HCT116 (cell line): ENCODE measurements around the gene GIPC3. TPM values are rescaled to one million over a fixed set of nuclear protein-coding genes. Genes with fewer than 3 reads are reported as not detected.

Experiments
- ATAC-seq: fragments of 200-7000 bp; cut with Tn5 transposase; 2 replicates; pipeline ENCODE4 v1.9.1; 2020; ENCODE audit warnings: mild to moderate bottlenecking, moderate library complexity
- BruUV-seq: library from RNA; stranded (reverse); fragments of 400-500 nt; replicated peaks from 2 replicates; lab custom pipeline; 2021; lab: Mats Ljungman, UMichigan
- CTCF ChIA-PET: fragments of 300-600 bp; sonication (Branson Sonifier 250); formaldehyde crosslinking; loops from one replicate; lab custom pipeline; 2021; ENCODE audit warnings: antibody characterized with exemption; lab: Charles Lee
- POLR2A ChIA-PET: fragments of 300-600, 350-600 bp; sonication (Branson Sonifier 250); formaldehyde crosslinking; loops from one replicate; lab custom pipeline; 2021; ENCODE audit warnings: antibody characterized with exemption; lab: Charles Lee
- RAD21 ChIA-PET, 2 experiments: fragments of 300-600 bp; sonication (Branson Sonifier 250); formaldehyde crosslinking; loops; one replicate each; lab custom pipeline; 2023; ENCODE audit warnings: low total read pairs in 2 of 2; ENCODE audit not compliant: uncharacterized antibody in 2 of 2, unreplicated experiment in 2 of 2, low non-redundant PET in 1 of 2; lab: Charles Lee
- DNase-seq: peaks from one replicate; pipeline ENCODE4 v3.0.0-alpha.2; 2010; ENCODE audit warnings: low read depth, low spot score
- H2AFZ ChIP-seq: fragments of 200-600 bp; shearing (Covaris generic), sonication (generic); 2 replicates; pipeline ENCODE4 v1.6.1; 2017; ENCODE audit warnings: low read depth, mixed run types, mixed read lengths, antibody characterized with exemption, low read length; ENCODE audit not compliant: poor library complexity, severe bottlenecking
- H3K27ac ChIP-seq: 2 replicates; pipeline ENCODE4 v1.5.1; 2012; ENCODE audit warnings: low read depth, low read length
- H3K27me3 ChIP-seq: fragments of 200-600 bp; sonication (generic); 2 replicates; pipeline ENCODE4 v1.6.1; 2016; ENCODE audit warnings: mixed run types, low read length, mixed read lengths; ENCODE audit not compliant: insufficient read depth
- H3K36me3 ChIP-seq, 2 experiments: fragments of 200-500 bp in 1 of 2; fragments of 200-600 bp in 1 of 2; sonication (Bioruptor generic) in 1 of 2; sonication (generic) in 1 of 2; 2 replicates each; pipeline versions ENCODE4 v1.5.1 to v1.6.1; 2014 to 2016; ENCODE audit warnings: low read length in 2 of 2, inconsistent platforms in 1 of 2, mixed read lengths in 1 of 2, mixed run types in 1 of 2; ENCODE audit not compliant: insufficient read depth in 2 of 2, control insufficient read depth in 1 of 2
- H3K4me1 ChIP-seq, 2 experiments: fragments of 200-600 bp in 1 of 2; sonication (generic) in 1 of 2; 2 replicates each; pipeline versions ENCODE4 v1.5.1 to v1.6.1; 2012 to 2017; ENCODE audit warnings: low read length in 2 of 2, inconsistent platforms in 1 of 2, mild to moderate bottlenecking in 1 of 2, mixed read lengths in 1 of 2, mixed run types in 1 of 2, moderate library complexity in 1 of 2; ENCODE audit not compliant: insufficient read depth in 2 of 2, control insufficient read depth in 1 of 2
- H3K4me2 ChIP-seq: fragments of 200-600 bp; sonication (generic); 2 replicates; pipeline ENCODE4 v1.6.1; 2017; ENCODE audit warnings: mixed run types, low read length, mixed read lengths
- H3K4me3 ChIP-seq, 2 experiments: fragments of 200-600 bp in 1 of 2; sonication (generic) in 1 of 2; replicated peaks in 1 of 2; 2 replicates each; pipeline ENCODE4 v1.5.1; 2011 to 2016; ENCODE audit warnings: low read length in 2 of 2, control low read depth in 1 of 2, low read depth in 1 of 2, mild to moderate bottlenecking in 1 of 2, mixed read lengths in 1 of 2, mixed run types in 1 of 2
- H3K79me2 ChIP-seq: fragments of 200-600 bp; sonication (generic); 2 replicates; pipeline ENCODE4 v1.6.1; 2017; ENCODE audit warnings: mild to moderate bottlenecking, mixed run types, low read length, moderate library complexity, mixed read lengths; ENCODE audit not compliant: insufficient read depth
- H3K9ac ChIP-seq: fragments of 200-600 bp; sonication (generic); 2 replicates; pipeline ENCODE4 v1.6.1; 2016; ENCODE audit warnings: low read length, mixed read lengths
- H3K9me2 ChIP-seq: fragments of 200-600 bp; sonication (generic), shearing (Covaris generic); 2 replicates; pipeline ENCODE4 v1.6.1; 2017; ENCODE audit warnings: mixed run types, mild to moderate bottlenecking, moderate library complexity; ENCODE audit not compliant: insufficient read depth
- H3K9me3 ChIP-seq, 2 experiments: fragments of 200-500 bp in 1 of 2; fragments of 200-600 bp in 1 of 2; sonication (Bioruptor generic) in 1 of 2; sonication (generic) in 1 of 2; 2 replicates each; pipeline ENCODE4 v1.6.1; 2014 to 2017; ENCODE audit warnings: low read length in 2 of 2, mixed read lengths in 2 of 2, inconsistent platforms in 1 of 2, low read depth in 1 of 2, mild to moderate bottlenecking in 1 of 2, mixed run types in 1 of 2, moderate library complexity in 1 of 2; ENCODE audit not compliant: control insufficient read depth in 1 of 2, insufficient read depth in 1 of 2
- H4K20me1 ChIP-seq: fragments of 200-600 bp; sonication (generic), shearing (Covaris generic); 2 replicates; pipeline ENCODE4 v1.6.1; 2017; ENCODE audit warnings: mixed run types, mild to moderate bottlenecking, moderate library complexity; ENCODE audit not compliant: insufficient read depth
- REST ChIP-seq: IDR thresholded peaks from 2 replicates; pipeline ENCODE4 v1.6.1; 2012; ENCODE audit warnings: low read depth
- intact Hi-C: fragments of 100-400 bp; cut with micrococcal nuclease; formaldehyde crosslinking; loops from 2 replicates; pipeline ENCODE4 v1.10.0; 2022
- total RNA-seq: library from RNA; stranded (reverse); gene quantifications from one replicate; pipeline ENCODE4 v1.2.1, GENCODE V29; 2021; ENCODE audit not compliant: unreplicated experiment

GIPC3 gene
- total RNA-seq, 1 experiment from 2014 or later, result not detected

- Histone ChIP-seq H3K4me1 (peaks cover 3 to 10% of the 10 kb centered on the region in 2 experiments; a peak in 3 of 4 replicates), H3K27ac (no peak overlapping the region), H3K79me2 (no peaks in the 10 kb centered on the region), H3K9me3 (no peaks in the 10 kb centered on the region)
- RAD21 ChIA-PET, result no interaction called here
- no peak for DNase-seq
- no peak for TF ChIP-seq REST
- TF ChIP-seq, all 23 proteins: peak for 0
- Histone ChIP-seq H3K9ac (no peak overlapping the region), H3K4me2 (peak overlapping the region; percentile 36; the same call in 1 of the 2 replicates), H3K27me3 (no peaks in the 10 kb centered on the region), H2AFZ (no peak overlapping the region), H3K4me3 (no peak overlapping the region), H4K20me1 (no peaks in the 10 kb centered on the region), H3K9me2 (no peaks in the 10 kb centered on the region), H3K36me3 (no peaks in the 10 kb centered on the region; a peak in 1 of 4 replicates)
- POLR2A ChIA-PET, result no interaction called here
- no TSS peak for BruUV-seq
- intact Hi-C loops, result no loop called here
- CTCF ChIA-PET, result no interaction called here
- no peak for ATAC-seq
Measured at GRCh38 chr19:3642296-3642695, 57.0 kb downstream of the GIPC3 start.

Other genes starting within 250 kb of the GIPC3 start
- 116 TPM for gene NFIC, start 218.9 kb upstream of the GIPC3 start, total RNA-seq
- gene SMIM24, start 105.0 kb upstream of the GIPC3 start, total RNA-seq, result not detected
- not detected for gene SMIM44, start 102.0 kb upstream of the GIPC3 start, total RNA-seq
- gene DOHH, start 84.8 kb upstream of the GIPC3 start, total RNA-seq, result 20.9 TPM
- 60.3 TPM for gene FZR1, start 79.2 kb upstream of the GIPC3 start, total RNA-seq
- gene TEKTIP1, start 46.3 kb upstream of the GIPC3 start, total RNA-seq, result 1.2 TPM
- 131 TPM for gene MFSD12, start 27.9 kb upstream of the GIPC3 start, total RNA-seq
- 186 TPM for gene HMG20B, start 12.5 kb upstream of the GIPC3 start, total RNA-seq
- gene TBXA2R, start 21.4 kb downstream of the GIPC3 start, total RNA-seq, result 2.3 TPM
- gene CACTIN, start 41.3 kb downstream of the GIPC3 start, total RNA-seq, result 33.2 TPM
- gene PIP5K1C, start 115.0 kb downstream of the GIPC3 start, total RNA-seq, result 26.9 TPM
- gene TJP3, start 122.9 kb downstream of the GIPC3 start, total RNA-seq, result 69.6 TPM
- 29.5 TPM for gene APBA3, start 176.2 kb downstream of the GIPC3 start, total RNA-seq
- gene MRPL54, start 177.2 kb downstream of the GIPC3 start, total RNA-seq, result 67.1 TPM
- not detected for gene RAX2, start 186.8 kb downstream of the GIPC3 start, total RNA-seq
- gene MATK, start 200.9 kb downstream of the GIPC3 start, total RNA-seq, result not detected